OCI-LY3 (cell line): ENCODE measurements around the gene TK2.

ENCODE experiments used
- EZH2phosphoT487 ChIP-seq: fragments of 200-600 bp; shearing (Covaris generic); IDR thresholded peaks from 2 replicates; pipeline ENCODE4 v1.6.1; 2018; ENCODE audit warnings: antibody characterized with exemption, mixed run types, low read depth
- TF ChIP-seq, protein P1 (sequence below): fragments of 200-600, 300-600 bp; sonication (generic); IDR thresholded peaks from 2 replicates; pipeline ENCODE4 v1.5.1; 2014; ENCODE audit warnings: antibody characterized with exemption, low read length, low read depth

DNA sequence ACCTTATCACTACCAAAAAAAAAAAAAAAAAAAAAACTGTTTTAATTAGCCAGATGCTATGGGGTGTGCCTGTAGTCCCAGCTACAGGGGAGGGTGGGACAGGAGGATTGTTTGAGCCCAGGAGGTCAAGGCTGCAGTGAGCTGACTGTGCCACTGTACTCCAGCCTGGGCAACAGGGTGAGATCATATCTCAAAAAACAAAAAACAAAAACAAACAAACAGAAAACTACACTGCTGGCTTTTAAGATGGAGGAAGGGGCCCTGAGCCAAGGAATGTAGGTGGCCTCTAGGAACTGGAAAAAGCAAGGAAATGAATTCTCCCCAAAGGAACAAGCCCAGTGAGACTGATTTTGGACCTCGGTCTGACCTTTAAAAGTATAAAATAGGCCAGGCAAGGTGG is 61.4 kb downstream of the TK2 start:
- TF ChIP-seq, protein P1, sequence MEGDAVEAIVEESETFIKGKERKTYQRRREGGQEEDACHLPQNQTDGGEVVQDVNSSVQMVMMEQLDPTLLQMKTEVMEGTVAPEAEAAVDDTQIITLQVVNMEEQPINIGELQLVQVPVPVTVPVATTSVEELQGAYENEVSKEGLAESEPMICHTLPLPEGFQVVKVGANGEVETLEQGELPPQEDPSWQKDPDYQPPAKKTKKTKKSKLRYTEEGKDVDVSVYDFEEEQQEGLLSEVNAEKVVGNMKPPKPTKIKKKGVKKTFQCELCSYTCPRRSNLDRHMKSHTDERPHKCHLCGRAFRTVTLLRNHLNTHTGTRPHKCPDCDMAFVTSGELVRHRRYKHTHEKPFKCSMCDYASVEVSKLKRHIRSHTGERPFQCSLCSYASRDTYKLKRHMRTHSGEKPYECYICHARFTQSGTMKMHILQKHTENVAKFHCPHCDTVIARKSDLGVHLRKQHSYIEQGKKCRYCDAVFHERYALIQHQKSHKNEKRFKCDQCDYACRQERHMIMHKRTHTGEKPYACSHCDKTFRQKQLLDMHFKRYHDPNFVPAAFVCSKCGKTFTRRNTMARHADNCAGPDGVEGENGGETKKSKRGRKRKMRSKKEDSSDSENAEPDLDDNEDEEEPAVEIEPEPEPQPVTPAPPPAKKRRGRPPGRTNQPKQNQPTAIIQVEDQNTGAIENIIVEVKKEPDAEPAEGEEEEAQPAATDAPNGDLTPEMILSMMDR, result no peak
- TF ChIP-seq EZH2phosphoT487, result no peak
